ENCODE data around the gene USP12.

USP12 gene

GRCh38 chr13:27203186-27203585 is 31.6 kb upstream of the USP12 start:
- no peak for TF ChIP-seq CTCF (IDR thresholded peaks at IDR 0.05; ENCODE audit: low read depth, low read length)
- no peak for DNase-seq (ENCODE audit: extremely low read depth, low read depth)

GRCh38 chr13:27201661-27202060 is 30.1 kb upstream of the USP12 start:
- DNase-seq (ENCODE audit: extremely low read depth, low read depth), result no peak
- no peak for TF ChIP-seq CTCF (IDR thresholded peaks at IDR 0.05; ENCODE audit: low read depth, low read length)

DNA sequence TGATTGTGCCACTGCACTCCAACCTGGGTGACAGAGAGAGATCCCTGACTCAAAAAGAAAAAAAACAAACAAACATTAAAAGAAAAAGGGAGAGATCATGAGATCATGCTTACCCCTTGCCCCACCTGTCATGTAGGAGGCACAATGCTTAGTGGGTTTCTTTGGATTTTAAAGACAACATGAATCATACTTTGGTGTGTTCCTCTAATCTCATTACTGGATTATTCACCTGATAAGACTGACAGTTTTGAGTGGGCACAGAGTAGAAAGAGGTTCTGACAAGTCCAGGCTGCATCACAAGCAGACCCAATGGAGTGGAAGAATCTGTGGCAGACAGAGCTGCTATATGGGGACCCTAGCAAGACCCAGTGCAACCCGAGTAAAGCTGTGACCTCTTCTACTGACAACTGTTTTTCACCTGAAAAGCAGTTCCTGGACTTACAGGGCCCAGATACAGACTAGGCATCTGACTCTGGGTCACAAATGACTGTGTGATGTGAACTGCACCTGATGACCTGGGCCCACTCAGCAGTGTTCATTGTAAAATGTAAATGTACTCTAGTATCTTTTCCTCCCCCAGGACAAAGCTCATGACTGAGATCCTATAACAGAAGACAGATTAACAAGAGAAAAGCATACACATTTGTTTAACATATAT is 28.9 kb upstream of the USP12 start:
- TF ChIP-seq CTCF (IDR thresholded peaks at IDR 0.05; ENCODE audit: low read depth, low read length), result no peak
- no peak for DNase-seq (ENCODE audit: extremely low read depth, low read depth)

DNA sequence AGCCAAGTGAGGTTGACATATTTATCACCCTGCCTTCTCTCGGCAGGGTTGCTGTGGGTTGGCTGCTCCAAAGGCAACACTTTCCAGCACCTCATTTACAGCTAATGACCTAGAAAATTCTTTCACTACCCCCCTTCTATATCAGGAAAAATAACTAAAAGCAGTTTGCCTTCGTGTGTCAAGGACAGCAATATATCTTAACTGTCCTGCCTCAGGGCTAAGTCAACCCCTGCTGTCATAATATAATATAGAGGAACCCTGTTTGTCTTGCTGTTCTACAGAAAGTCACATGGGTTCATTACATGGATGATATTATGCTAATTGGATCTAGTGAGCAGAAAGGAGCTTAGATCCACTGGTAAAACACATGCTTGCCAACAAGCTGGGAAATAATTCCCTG is 28.1 kb upstream of the USP12 start:
- TF ChIP-seq CTCF (IDR thresholded peaks at IDR 0.05; ENCODE audit: low read depth, low read length), result no peak
- no peak for DNase-seq (ENCODE audit: extremely low read depth, low read depth)

DNA sequence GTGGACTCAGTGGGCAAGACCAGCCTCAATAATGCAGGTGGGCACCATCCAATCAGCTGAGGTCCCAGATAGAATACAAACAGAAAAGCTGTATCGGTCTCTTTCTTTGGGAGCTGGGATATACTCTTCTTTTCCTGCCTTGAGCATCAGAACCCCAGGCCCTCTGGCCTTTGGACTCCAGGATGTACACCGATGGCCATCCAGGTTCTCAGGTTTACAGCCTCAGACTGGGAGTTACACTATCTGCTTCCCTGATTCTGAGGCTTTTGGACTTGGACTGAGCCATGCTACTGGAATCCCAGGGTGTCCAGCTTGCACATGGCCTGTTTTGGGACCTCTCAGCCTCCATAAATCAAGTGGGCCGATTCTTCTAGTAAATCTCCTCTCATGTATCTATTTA is 27.6 kb upstream of the USP12 start:
- DNase-seq (ENCODE audit: extremely low read depth, low read depth), result no peak

DNA sequence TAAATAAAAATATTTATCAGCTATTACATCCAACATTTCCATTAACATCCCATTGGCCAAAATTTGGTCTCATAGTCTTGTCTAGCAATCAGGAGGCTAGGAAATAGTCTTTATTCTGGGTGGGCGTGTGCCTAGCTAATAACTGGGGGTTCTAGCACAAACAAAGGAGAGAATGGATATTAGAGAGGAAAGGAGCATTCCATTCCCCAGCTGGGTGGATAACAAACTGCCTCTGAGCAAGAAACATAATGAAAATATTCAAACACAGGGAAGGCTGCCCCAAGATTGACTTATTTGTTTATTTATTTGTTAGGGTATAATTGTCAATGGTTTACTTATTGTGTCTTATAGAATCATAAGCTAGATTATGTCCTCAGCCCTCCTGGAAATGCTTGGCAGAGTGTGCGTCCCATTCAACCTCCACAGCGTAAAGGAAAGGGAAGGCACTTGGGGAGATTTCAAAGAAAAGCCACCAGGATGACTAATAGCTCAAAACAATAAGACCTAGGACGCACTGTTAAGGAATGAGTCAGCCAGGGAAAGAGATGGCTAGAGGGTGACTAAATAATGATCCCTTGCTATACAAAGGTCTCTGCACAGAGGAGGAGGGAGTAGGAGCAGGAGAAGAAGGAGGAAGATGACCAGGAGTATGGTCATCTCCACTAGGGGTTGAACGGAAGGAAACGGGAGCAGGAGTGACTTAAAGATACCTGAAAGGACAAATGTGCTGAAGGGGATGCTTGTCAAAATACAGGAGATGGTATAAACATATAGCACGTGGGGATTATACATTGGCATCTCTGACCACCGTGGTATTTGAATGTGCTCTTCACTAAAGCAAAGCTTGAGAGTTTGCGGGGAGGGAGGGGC is 23.5 kb upstream of the USP12 start:
- DNase-seq (ENCODE audit: extremely low read depth, low read depth), result peak; percentile 46
- no peak for TF ChIP-seq CTCF (IDR thresholded peaks at IDR 0.05; ENCODE audit: low read depth, low read length)

More for the DNA sequence above, 27.6 kb upstream of the USP12 start:
- no peak for TF ChIP-seq CTCF (IDR thresholded peaks at IDR 0.05; ENCODE audit: low read depth, low read length)

GRCh38 chr13:27194209-27194608 is 22.6 kb upstream of the USP12 start:
- TF ChIP-seq CTCF (IDR thresholded peaks at IDR 0.05; ENCODE audit: low read depth, low read length), result no peak
- DNase-seq (ENCODE audit: extremely low read depth, low read depth), result no peak

Data from AG09319 (cell line).